Neural crest cell (in vitro differentiated cells): ENCODE data around the gene TNFRSF12A. TPM values are rescaled to one million over a fixed set of nuclear protein-coding genes. Genes with fewer than 3 reads are reported as not detected.

ENCODE experiments used
- DNase-seq: peaks from one replicate; pipeline ENCODE4 v3.0.0; 2021; ENCODE audit warnings: low read depth, mixed read lengths, low spot score
- H3K27ac Mint-ChIP-seq: one replicate; pipeline ENCODE4 v1.8.0; 2021; ENCODE audit warnings: mild to moderate bottlenecking, mixed read lengths; ENCODE audit not compliant: unreplicated experiment
- H3K27me3 Mint-ChIP-seq: 2 replicates; pipeline ENCODE4 v1.8.0; 2021; ENCODE audit warnings: low read depth, mild to moderate bottlenecking, mixed read lengths
- H3K36me3 Mint-ChIP-seq: 2 replicates; pipeline ENCODE4 v1.8.0; 2021; ENCODE audit warnings: low read depth, mild to moderate bottlenecking, mixed read lengths
- H3K4me1 Mint-ChIP-seq: 2 replicates; pipeline ENCODE4 v1.8.0; 2021; ENCODE audit warnings: mixed read lengths
- H3K4me3 Mint-ChIP-seq: one replicate; pipeline ENCODE4 v1.8.0; 2021; ENCODE audit warnings: mild to moderate bottlenecking, mixed read lengths
- H3K9me3 Mint-ChIP-seq: 2 replicates; pipeline ENCODE4 v1.8.0; 2021; ENCODE audit warnings: mixed read lengths
- total RNA-seq: library from RNA; stranded (reverse); gene quantifications from 2 replicates; pipeline ENCODE4 v1.2.1, GENCODE V29; 2021
- TF ChIP-seq, protein P1 (sequence below): fragments of 200-600 bp; sonication (generic); conservative IDR thresholded peaks from 2 replicates; pipeline ENCODE4 v1.5.0; 2021; ENCODE audit warnings: antibody characterized with exemption, mild to moderate bottlenecking

The TNFRSF12A gene
- total RNA-seq, 1 donor from 2014 or later, result 3.5 TPM

DNA sequence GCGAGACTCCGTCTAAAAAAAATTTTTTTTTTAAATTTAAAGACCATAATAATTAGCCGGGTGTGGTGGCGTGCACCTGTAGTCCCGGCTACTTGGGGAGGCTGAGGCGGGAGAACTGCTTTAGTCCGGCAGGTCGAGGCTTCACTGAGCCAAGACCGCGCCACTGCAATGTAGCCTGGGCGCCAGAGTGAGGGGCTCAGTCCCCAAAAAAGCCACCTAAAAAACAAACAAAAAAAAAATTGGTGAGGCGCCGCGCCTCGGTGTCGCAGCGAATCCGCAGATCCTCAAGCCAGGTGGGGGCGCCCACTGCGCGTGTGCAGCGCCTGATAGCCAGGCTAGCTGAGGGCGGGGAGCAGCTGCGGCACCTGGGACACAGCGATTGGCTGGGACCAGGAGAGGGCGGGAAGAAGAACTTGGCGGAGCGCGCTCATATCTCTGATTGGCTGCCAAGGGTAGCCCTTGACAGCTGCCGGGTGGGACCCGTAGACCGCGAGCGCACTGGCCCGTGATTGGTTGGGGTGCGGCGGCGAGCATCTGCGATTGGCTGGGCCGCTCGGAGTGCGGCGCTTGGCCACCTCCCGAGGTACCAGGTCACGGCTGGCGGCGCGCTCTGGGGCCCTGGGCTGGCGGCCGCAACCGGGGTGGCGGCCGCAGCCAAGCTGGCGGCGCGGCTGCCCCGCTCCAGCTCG is 16.4 kb upstream of the TNFRSF12A start:
- Mint-ChIP-seq H3K27me3 (peaks cover 67% of the 10 kb centered on the region), H3K36me3 (no peaks in the 10 kb centered on the region), H3K27ac (no peak overlapping the region), H3K4me1 (no peaks in the 10 kb centered on the region), H3K9me3 (no peaks in the 10 kb centered on the region), H3K4me3 (peak overlapping the region; percentile 62)
- TF ChIP-seq, protein P1, sequence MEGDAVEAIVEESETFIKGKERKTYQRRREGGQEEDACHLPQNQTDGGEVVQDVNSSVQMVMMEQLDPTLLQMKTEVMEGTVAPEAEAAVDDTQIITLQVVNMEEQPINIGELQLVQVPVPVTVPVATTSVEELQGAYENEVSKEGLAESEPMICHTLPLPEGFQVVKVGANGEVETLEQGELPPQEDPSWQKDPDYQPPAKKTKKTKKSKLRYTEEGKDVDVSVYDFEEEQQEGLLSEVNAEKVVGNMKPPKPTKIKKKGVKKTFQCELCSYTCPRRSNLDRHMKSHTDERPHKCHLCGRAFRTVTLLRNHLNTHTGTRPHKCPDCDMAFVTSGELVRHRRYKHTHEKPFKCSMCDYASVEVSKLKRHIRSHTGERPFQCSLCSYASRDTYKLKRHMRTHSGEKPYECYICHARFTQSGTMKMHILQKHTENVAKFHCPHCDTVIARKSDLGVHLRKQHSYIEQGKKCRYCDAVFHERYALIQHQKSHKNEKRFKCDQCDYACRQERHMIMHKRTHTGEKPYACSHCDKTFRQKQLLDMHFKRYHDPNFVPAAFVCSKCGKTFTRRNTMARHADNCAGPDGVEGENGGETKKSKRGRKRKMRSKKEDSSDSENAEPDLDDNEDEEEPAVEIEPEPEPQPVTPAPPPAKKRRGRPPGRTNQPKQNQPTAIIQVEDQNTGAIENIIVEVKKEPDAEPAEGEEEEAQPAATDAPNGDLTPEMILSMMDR, result peak; percentile 61
- peak; percentile 90 for DNase-seq

DNA sequence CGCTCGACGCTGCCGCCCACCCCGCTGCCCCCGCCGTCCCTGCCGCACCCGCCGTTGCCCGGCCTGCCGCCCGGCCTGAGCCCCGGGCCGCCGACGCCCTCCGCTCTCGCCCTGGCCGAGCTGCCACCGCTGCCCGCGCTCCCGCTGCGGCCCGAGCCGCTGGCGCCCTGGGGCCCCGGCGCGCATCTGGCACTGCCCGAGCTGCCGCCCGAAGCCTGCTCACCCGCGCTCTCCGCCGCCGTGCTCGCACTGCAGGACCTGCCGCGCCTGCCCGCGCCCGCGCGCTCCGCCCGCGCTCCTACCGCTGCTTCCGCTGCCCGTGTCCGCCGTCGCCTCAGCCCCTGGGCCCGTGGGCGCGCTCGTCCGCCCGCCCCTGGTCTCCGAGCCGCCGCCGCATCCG is 15.8 kb upstream of the TNFRSF12A start:
- Mint-ChIP-seq H3K27me3 (peaks cover 69% of the 10 kb centered on the region), H3K36me3 (no peaks in the 10 kb centered on the region), H3K27ac (no peak overlapping the region), H3K9me3 (no peaks in the 10 kb centered on the region), H3K4me3 (no peak overlapping the region), H3K4me1 (no peaks in the 10 kb centered on the region)
- TF ChIP-seq, protein P1, result no peak
- no peak for DNase-seq

DNA sequence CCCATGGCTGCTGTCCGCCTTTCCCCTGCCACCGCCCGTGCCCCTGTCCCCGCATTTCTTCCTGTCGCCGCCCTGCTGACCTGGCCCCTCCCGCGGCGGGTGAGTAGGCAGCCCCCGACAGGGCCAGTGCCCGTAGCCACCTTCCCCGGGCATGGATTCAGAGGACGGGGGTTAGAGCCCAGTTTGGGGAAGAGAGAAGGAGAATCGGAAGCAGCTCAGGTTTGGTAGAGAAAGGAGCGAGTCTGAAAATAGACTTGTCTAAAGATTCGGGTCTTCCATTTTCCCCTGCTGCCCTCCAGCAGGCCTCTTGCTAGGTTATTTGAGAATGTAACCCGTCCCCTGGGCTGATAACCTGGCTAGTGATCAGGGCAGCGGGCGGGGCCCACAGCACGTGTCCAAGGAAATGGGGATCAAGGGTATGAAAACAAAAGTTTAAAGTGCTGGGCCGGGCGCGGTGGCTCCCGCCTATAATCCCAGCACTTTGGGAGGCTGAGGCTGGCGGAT is 15.3 kb upstream of the TNFRSF12A start:
- Mint-ChIP-seq H3K4me1 (no peaks in the 10 kb centered on the region), H3K36me3 (no peaks in the 10 kb centered on the region), H3K4me3 (no peak overlapping the region), H3K27me3 (peaks cover 74% of the 10 kb centered on the region), H3K9me3 (no peaks in the 10 kb centered on the region), H3K27ac (no peak overlapping the region)
- DNase-seq, result no peak
- TF ChIP-seq, protein P1, result no peak

DNA sequence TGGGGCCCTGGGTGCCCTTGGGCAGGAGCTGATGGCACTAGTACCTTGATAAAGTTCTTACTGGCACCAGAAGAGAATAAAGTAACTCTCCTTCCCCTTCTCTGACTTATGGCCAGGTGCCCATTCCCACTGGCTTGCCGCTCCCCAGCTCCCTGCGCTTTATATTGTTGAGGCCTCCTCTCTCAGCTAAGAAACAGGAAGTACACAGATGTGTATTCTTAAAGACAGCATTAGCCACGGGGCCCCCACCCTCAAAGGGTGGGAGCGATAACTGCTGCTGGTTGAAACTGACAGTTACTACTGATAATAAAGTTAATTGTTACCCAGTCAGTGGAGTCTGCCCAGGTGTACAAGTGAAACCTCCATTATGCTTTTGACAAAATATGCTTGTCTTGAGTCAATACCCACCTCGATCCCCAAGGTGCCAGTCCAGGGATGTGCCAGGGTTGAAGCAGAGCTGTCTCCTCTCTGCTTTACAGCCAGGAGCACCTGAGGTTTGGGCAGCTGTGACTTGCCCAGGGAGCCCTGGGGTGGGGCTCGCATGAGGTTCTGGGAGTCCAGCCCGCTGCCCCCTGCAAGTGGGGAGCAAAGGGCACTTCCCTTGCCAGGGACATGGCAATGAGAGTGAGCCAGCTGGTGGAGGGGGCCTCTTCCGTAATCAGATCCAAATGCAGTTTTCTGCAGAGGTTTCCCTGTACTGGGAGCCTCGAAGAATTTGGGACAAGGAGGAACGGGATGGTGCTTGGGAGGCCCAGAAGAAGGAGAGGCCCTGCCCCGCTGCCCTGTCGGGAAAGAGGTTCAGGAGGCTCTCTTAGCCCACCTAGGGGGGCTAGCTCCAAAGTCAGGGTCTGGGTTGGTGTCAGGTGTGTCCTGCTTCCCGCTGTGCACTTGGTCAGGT is 12.9 kb upstream of the TNFRSF12A start:
- no peaks in the 10 kb centered on the region for H3K36me3 Mint-ChIP-seq
- no peaks in the 10 kb centered on the region for H3K4me1 Mint-ChIP-seq
- TF ChIP-seq, protein P1, result no peak
- no peaks in the 10 kb centered on the region for H3K9me3 Mint-ChIP-seq
- H3K27me3 Mint-ChIP-seq, result peaks cover 88% of the 10 kb centered on the region
- peak overlapping the region; percentile 3 for H3K4me3 Mint-ChIP-seq
- no peak for DNase-seq
- no peak overlapping the region for H3K27ac Mint-ChIP-seq

DNA sequence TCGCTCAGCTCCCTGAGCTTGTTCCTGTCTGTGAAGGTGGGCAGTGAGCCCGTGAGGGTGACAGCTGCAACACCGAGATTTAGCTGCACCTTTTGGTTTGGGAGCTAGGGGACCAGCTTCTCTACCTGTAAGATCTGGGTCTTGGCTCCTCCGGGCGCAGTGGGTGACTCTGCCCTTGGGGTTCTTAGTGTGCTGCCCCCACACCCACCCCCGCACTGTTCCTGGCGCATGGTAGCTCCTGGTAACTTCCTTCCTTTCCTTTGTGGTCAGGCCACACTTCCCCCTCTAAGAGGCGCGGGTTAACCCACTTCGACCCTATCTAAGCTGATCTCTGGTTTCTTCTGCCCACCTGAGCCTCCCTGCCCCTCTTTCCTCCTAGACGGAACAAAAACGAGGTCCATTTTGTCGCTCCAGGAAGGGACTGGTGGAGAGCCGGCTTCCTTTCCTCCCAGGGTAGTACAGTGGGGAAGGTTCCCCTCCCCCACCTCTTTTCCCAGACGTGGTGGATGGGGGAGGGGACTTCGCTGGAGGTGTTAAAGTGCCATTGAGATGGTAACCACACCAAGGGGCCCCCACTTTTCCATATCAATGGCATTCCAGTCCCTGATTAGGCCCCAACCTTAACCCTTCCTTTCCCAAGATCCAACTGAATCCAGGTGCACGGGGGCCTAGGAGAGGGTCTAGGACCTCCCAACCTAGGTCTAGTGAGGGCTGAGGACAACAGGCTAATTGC is 12.0 kb upstream of the TNFRSF12A start:
- TF ChIP-seq, protein P1, result no peak
- no peak for DNase-seq
- Mint-ChIP-seq H3K4me3 (no peak overlapping the region), H3K27ac (no peak overlapping the region), H3K27me3 (peaks cover 90% of the 10 kb centered on the region), H3K4me1 (no peaks in the 10 kb centered on the region), H3K9me3 (no peaks in the 10 kb centered on the region), H3K36me3 (no peaks in the 10 kb centered on the region)
